ENCODE measurements around the gene ROBO1. TPM values are rescaled to one million over a fixed set of nuclear protein-coding genes. Genes with fewer than 3 reads are reported as not detected.

Gene ROBO1
- total and polyA plus RNA-seq, 2 of the 13 experiments (the other 11 are each of a cell fraction or from before 2014, with no cell fraction given): 52.2 to 71.0 TPM

- TF ChIP-seq SP1 (IDR thresholded peaks at IDR 0.05): no peak
- TF ChIP-seq SP1 (CRISPR knock-in tag; IDR thresholded peaks at IDR 0.05): no peak
- no peak for TF ChIP-seq SMYD3 (CRISPR knock-in tag; IDR thresholded peaks at IDR 0.05)
- no peak for TF ChIP-seq RERE (CRISPR knock-in tag; IDR thresholded peaks at IDR 0.05; ENCODE audit: low read depth)
- no peak for TF ChIP-seq ZNF850 (CRISPR knock-in tag; conservative IDR thresholded peaks at IDR 0.05)
- no peak for TF ChIP-seq EHMT2 (IDR thresholded peaks at IDR 0.05; ENCODE audit: borderline replicate concordance, low read depth, low read length)
- TF ChIP-seq ATF7-NPFF (CRISPR knock-in tag; IDR thresholded peaks at IDR 0.05; ENCODE audit: low read depth): no peak
- TF ChIP-seq ZNF549 (CRISPR knock-in tag; IDR thresholded peaks at IDR 0.05): no peak
- TF ChIP-seq ZFP37 (CRISPR knock-in tag; IDR thresholded peaks at IDR 0.05; ENCODE audit: borderline replicate concordance): no peak
- TF ChIP-seq ZNF317 (CRISPR knock-in tag; IDR thresholded peaks at IDR 0.05): no peak
Observed at GRCh38 chr3:79653266-79653830, 114.5 kb downstream of the ROBO1 start (continued).
